WTC11 (cell line): Measurements from ENCODE around the gene ZYG11B. TPM values are rescaled to one million over a fixed set of nuclear protein-coding genes. Genes with fewer than 3 reads are reported as not detected.

ENCODE experiments used
- ATAC-seq: fragments of 200-7000 bp; cut with Tn5 transposase; 2 replicates; pipeline ENCODE4 v1.10.0; 2021; ENCODE audit warnings: mild to moderate bottlenecking, moderate library complexity
- CTCF ChIA-PET: fragments of 300-600 bp; sonication (Branson Sonifier 250); formaldehyde crosslinking; loops from one replicate; lab custom pipeline; 2021; ENCODE audit warnings: antibody characterized with exemption; lab: Charles Lee
- POLR2A ChIA-PET: fragments of 350-600 bp; sonication (Branson Sonifier 250); formaldehyde crosslinking; loops from one replicate; lab custom pipeline; 2021; ENCODE audit warnings: antibody characterized with exemption; lab: Charles Lee
- DNase-seq: peaks from one replicate; pipeline ENCODE4 v3.0.0; 2021; ENCODE audit warnings: low spot score
- H3K27ac Mint-ChIP-seq: 2 replicates; pipeline ENCODE4 v1.8.0; 2021; ENCODE audit warnings: mixed read lengths
- H3K27me3 Mint-ChIP-seq: 2 replicates; pipeline ENCODE4 v1.8.0; 2021; ENCODE audit warnings: low read depth, mild to moderate bottlenecking, moderate library complexity, mixed read lengths
- H3K36me3 Mint-ChIP-seq: 2 replicates; pipeline ENCODE4 v1.8.0; 2021; ENCODE audit warnings: mixed read lengths
- H3K4me1 Mint-ChIP-seq: 2 replicates; pipeline ENCODE4 v1.8.0; 2022; ENCODE audit warnings: mixed read lengths
- H3K4me3 Mint-ChIP-seq: 2 replicates; pipeline ENCODE4 v1.8.0; 2021; ENCODE audit warnings: mild to moderate bottlenecking, moderate library complexity, mixed read lengths
- H3K9me3 Mint-ChIP-seq: 2 replicates; pipeline ENCODE4 v1.8.0; 2021; ENCODE audit warnings: mixed read lengths
- CBFB ChIP-seq: sonication (generic); formaldehyde crosslinking; IDR thresholded peaks from 2 replicates; pipeline ENCODE4 v1.8.1; 2022; ENCODE audit warnings: mild to moderate bottlenecking, low read depth, missing genetic modification reagents
- ETV6 ChIP-seq: sonication (generic); formaldehyde crosslinking; IDR thresholded peaks from 2 replicates; pipeline ENCODE4 v1.8.1; 2022; ENCODE audit warnings: mild to moderate bottlenecking, missing genetic modification reagents
- NR2C2 ChIP-seq: sonication (generic); formaldehyde crosslinking; IDR thresholded peaks from 2 replicates; pipeline ENCODE4 v1.8.0; 2022; ENCODE audit warnings: mild to moderate bottlenecking, missing genetic modification reagents
- SOX15 ChIP-seq: fragments of 250-450 bp; sonication (Bioruptor Pico); IDR thresholded peaks from 2 replicates; pipeline ENCODE4 v1.9.0; 2021; ENCODE audit warnings: mild to moderate bottlenecking
- SP1 ChIP-seq: sonication (generic); formaldehyde crosslinking; conservative IDR thresholded peaks from 2 replicates; pipeline ENCODE4 v1.8.1; 2022; ENCODE audit warnings: missing genetic modification reagents
- TCF7 ChIP-seq: sonication (generic); formaldehyde crosslinking; IDR thresholded peaks from 2 replicates; pipeline ENCODE4 v1.8.0; 2022; ENCODE audit warnings: mild to moderate bottlenecking, low read depth, missing genetic modification reagents, moderate library complexity
- TEAD1 ChIP-seq: sonication (generic); formaldehyde crosslinking; IDR thresholded peaks from 2 replicates; pipeline ENCODE4 v1.8.0; 2022; ENCODE audit warnings: mild to moderate bottlenecking, missing genetic modification reagents
- ZNF396 ChIP-seq: fragments of 250-450 bp; sonication (Bioruptor Pico); IDR thresholded peaks from 2 replicates; pipeline ENCODE4 v1.8.0; 2021; ENCODE audit warnings: mild to moderate bottlenecking, moderate library complexity, borderline replicate concordance
- total RNA-seq: library from RNA; stranded (reverse); gene quantifications from 3 replicates; pipeline ENCODE4 v1.2.3, GENCODE V29; 2021
- TF ChIP-seq, protein P1 (sequence below): fragments of 250-450 bp; sonication (Bioruptor Pico); conservative IDR thresholded peaks from 2 replicates; pipeline ENCODE4 v1.9.0; 2021; ENCODE audit warnings: mild to moderate bottlenecking
- TF ChIP-seq, protein P2 (sequence below): sonication (generic); formaldehyde crosslinking; IDR thresholded peaks from 2 replicates; pipeline ENCODE4 v1.8.1; 2022; ENCODE audit warnings: low read depth, mild to moderate bottlenecking, moderate library complexity, missing genetic modification reagents, borderline replicate concordance
- TF ChIP-seq, protein P3 (sequence below): sonication (generic); formaldehyde crosslinking; conservative IDR thresholded peaks from 2 replicates; pipeline ENCODE4 v1.8.1; 2022; ENCODE audit warnings: mild to moderate bottlenecking, missing genetic modification reagents
- TF ChIP-seq, protein P4 (sequence below): sonication (generic); formaldehyde crosslinking; IDR thresholded peaks from 2 replicates; pipeline ENCODE4 v1.8.0; 2023; ENCODE audit warnings: mild to moderate bottlenecking, missing genetic modification reagents

ZYG11B gene
- total RNA-seq, 1 experiment from 2014 or later = 19.2 TPM

DNA sequence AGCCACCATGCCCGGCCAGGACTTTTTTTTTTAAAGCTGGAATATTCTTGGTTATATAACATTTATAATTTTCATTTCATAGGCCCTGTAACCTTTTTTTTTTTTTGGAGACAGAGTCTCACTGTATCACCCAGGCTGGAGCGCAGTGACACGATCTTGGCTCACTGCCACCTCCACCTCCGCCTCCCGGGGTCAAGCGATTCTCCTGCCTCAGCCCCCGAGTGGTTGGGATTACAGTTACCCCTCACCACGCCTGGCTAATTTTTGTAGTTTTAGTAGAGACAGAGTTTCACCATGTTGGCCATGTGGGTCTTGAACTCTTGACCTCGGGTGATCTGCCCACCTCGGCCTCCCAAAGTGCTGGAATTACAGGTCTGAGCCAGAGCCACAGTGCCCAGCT lies 12.6 kb downstream of the ZYG11B start:
- H3K4me3 Mint-ChIP-seq = no peak overlapping the region

GRCh38 chr1:52739699-52740467 lies 13.6 kb downstream of the ZYG11B start:
- no peak overlapping the region for H3K27ac Mint-ChIP-seq
- ChIA-PET POLR2A (no interaction called here), CTCF (interaction anchor here (1.4 kb wide), 1 partner anchor 9 kb away, joined by 3 read pairs; no protein-coding TSS in a partner anchor)
- H3K27me3 Mint-ChIP-seq = no peaks in the 10 kb centered on the region; the same call in 1 of the 2 replicates
- DNase-seq = no peak
- H3K36me3 Mint-ChIP-seq = peaks cover 12% of the 10 kb centered on the region
- H3K4me1 Mint-ChIP-seq = peaks cover under 1% of the 10 kb centered on the region
- H3K4me3 Mint-ChIP-seq = no peak overlapping the region
- no peak for TF ChIP-seq ZNF396 (CRISPR knock-in tag)
- no peak for TF ChIP-seq TCF7
- TF ChIP-seq ETV6 (CRISPR knock-in tag) = no peak
- no peak for TF ChIP-seq TEAD1 (CRISPR knock-in tag)
- no peak for TF ChIP-seq SP1 (CRISPR knock-in tag)
- H3K9me3 Mint-ChIP-seq = peaks cover 11% of the 10 kb centered on the region
- ATAC-seq = no peak

More for the DNA sequence above, 12.6 kb downstream of the ZYG11B start:
- ChIA-PET CTCF (interaction anchor here (1.4 kb wide), 1 partner anchor 10 kb away, joined by 3 read pairs; no protein-coding TSS in a partner anchor), POLR2A (no interaction called here)
- DNase-seq = no peak
- H3K27me3 Mint-ChIP-seq = no peaks in the 10 kb centered on the region; the same call in 1 of the 2 replicates
- TF ChIP-seq, protein P1, sequence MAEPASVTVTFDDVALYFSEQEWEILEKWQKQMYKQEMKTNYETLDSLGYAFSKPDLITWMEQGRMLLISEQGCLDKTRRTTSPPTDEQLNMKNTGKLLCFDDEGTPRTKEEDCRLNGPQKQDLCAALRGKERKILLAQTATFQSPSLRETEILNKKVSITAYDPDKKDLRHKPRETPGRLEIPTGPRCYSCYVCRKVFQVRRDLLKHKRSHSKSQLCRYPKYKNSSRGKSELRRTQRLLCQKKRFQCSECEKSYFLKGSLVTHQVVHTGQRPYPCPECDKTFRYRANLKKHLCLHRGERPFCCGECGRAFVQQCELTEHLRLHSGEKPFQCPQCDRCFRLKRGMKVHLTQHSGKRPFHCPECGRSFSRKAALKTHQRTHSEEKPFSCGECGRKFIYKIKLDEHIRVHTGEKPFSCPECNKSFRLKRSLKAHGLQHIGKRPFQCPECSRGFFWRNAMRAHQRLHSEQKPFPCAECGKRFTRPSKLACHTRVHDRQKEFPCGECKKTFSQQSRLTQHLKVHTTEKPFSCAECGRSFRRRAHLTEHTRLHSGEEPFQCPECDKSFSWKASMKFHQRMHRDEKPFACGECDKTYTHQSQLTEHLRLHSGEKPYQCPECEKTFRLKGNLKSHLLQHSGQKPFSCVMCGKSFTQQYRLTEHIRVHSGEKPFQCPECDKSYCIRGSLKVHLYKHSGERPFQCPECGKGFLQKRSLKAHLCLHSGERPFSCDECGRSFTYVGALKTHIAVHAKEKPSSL (CRISPR knock-in tag) = no peak
- TF ChIP-seq, protein P2, sequence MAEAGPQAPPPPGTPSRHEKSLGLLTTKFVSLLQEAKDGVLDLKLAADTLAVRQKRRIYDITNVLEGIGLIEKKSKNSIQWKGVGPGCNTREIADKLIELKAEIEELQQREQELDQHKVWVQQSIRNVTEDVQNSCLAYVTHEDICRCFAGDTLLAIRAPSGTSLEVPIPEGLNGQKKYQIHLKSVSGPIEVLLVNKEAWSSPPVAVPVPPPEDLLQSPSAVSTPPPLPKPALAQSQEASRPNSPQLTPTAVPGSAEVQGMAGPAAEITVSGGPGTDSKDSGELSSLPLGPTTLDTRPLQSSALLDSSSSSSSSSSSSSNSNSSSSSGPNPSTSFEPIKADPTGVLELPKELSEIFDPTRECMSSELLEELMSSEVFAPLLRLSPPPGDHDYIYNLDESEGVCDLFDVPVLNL = no peak
- no peak for TF ChIP-seq SOX15 (CRISPR knock-in tag)
- TF ChIP-seq NR2C2 (CRISPR knock-in tag) = no peak
- TF ChIP-seq, protein P3, sequence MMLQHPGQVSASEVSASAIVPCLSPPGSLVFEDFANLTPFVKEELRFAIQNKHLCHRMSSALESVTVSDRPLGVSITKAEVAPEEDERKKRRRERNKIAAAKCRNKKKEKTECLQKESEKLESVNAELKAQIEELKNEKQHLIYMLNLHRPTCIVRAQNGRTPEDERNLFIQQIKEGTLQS (CRISPR knock-in tag) = no peak
- TF ChIP-seq, protein P4, sequence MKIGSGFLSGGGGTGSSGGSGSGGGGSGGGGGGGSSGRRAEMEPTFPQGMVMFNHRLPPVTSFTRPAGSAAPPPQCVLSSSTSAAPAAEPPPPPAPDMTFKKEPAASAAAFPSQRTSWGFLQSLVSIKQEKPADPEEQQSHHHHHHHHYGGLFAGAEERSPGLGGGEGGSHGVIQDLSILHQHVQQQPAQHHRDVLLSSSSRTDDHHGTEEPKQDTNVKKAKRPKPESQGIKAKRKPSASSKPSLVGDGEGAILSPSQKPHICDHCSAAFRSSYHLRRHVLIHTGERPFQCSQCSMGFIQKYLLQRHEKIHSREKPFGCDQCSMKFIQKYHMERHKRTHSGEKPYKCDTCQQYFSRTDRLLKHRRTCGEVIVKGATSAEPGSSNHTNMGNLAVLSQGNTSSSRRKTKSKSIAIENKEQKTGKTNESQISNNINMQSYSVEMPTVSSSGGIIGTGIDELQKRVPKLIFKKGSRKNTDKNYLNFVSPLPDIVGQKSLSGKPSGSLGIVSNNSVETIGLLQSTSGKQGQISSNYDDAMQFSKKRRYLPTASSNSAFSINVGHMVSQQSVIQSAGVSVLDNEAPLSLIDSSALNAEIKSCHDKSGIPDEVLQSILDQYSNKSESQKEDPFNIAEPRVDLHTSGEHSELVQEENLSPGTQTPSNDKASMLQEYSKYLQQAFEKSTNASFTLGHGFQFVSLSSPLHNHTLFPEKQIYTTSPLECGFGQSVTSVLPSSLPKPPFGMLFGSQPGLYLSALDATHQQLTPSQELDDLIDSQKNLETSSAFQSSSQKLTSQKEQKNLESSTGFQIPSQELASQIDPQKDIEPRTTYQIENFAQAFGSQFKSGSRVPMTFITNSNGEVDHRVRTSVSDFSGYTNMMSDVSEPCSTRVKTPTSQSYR (CRISPR knock-in tag) = no peak
- H3K36me3 Mint-ChIP-seq = peaks cover 12% of the 10 kb centered on the region
- ATAC-seq = no peak
- no peak overlapping the region for H3K27ac Mint-ChIP-seq
- H3K4me1 Mint-ChIP-seq = no peaks in the 10 kb centered on the region
- H3K9me3 Mint-ChIP-seq = peaks cover 11% of the 10 kb centered on the region

- peaks cover 11% of the 10 kb centered on the region for H3K9me3 Mint-ChIP-seq
- no peak for ATAC-seq
- no peaks in the 10 kb centered on the region; the same call in 1 of the 2 replicates for H3K27me3 Mint-ChIP-seq
- no peak overlapping the region for H3K27ac Mint-ChIP-seq
- H3K36me3 Mint-ChIP-seq = peaks cover 12% of the 10 kb centered on the region
- no peak for TF ChIP-seq CBFB (CRISPR knock-in tag)
- TF ChIP-seq, all 79 proteins: peak for 0
- Mint-ChIP-seq H3K4me1 (peaks cover 4% of the 10 kb centered on the region), H3K4me3 (no peak overlapping the region)
- CTCF ChIA-PET = no interaction called here
- POLR2A ChIA-PET = no interaction called here
- no peak for DNase-seq
These were observed 15.0 kb downstream of the ZYG11B start for GRCh38 chr1:52741259-52741658.
